CD4-positive, alpha-beta T cell treated with Interleukin-17A for 1 hour (primary cell): ENCODE data around the gene MUC2.

ENCODE experiments used
- DNase-seq: peaks from one replicate; pipeline ENCODE4 v3.0.0-alpha.2; 2020

MUC2 gene

DNA sequence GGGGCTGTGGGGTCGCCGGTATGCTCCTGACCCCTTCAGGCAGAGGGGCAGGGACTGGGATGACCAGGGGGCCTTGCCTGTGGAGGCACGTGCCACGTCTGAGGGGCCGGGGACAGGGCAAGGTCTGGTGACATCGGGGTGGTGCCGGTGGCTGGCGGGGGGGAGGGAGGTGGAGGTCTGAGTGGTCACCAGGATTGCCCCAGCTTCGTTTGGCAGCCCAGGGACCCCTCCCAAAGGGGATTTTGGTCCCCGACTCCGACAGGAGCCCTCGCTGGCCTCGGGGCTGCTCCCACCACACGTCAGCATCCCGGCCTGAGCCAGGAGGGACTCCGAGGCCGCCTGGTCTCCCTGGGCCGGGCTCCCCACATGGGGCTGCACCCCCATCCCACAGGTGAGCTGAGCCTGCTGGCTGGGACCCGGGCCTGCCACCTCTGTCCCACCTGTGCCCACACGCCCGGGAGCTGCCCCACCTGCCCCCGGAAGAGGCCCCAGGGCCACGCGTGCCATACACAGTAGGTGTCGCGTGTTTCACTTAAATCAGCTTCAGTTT lies 37.1 kb upstream of the MUC2 start:
- DNase-seq, result no peak

- no peak for DNase-seq
These were observed 36.3 kb upstream of the MUC2 start for GRCh38 chr11:1038361-1038760.

DNA sequence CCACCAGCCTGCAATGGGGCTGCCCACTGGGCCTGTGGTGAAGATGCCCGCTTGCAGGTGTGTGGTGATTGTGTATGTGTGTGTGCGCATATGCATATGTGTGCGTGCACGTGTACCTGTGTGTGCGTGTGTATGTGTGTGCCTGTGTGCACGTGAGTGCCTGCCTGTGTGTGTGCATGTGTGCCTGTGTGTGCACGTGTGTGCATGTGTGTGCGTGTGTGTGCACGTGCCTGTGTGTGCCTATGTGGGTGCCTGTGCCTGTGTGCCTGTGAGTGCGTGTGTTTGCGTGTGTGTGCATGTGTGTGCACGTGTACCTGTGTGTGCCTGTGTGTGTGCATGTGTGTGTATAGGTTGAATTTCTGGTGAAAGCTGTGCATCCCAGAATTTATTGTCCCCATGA lies 35.8 kb upstream of the MUC2 start:
- no peak for DNase-seq

- DNase-seq, result no peak
These were observed 34.9 kb upstream of the MUC2 start for GRCh38 chr11:1039481-1040427.

- DNase-seq, result no peak
These were observed 34.1 kb upstream of the MUC2 start for GRCh38 chr11:1040428-1041148.

DNA sequence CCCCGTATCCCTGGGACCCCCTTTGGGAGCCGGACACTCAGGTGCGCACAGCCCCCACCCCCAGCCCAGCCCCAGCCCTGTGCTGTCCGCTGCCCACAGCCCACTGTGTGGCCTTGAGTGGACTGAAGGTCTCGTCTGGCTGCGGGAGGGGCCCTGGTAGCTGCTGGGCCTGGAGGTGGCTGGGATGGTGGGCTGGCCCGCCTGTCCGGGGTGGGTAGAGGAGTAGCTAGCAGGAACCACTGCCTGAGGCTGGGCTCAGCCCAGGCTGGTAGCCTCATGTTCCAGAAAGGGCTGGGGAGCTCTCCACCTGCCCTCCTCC lies 33.6 kb upstream of the MUC2 start:
- no peak for DNase-seq

- no peak for DNase-seq
These were observed 33.2 kb upstream of the MUC2 start for GRCh38 chr11:1041471-1041870.

DNA sequence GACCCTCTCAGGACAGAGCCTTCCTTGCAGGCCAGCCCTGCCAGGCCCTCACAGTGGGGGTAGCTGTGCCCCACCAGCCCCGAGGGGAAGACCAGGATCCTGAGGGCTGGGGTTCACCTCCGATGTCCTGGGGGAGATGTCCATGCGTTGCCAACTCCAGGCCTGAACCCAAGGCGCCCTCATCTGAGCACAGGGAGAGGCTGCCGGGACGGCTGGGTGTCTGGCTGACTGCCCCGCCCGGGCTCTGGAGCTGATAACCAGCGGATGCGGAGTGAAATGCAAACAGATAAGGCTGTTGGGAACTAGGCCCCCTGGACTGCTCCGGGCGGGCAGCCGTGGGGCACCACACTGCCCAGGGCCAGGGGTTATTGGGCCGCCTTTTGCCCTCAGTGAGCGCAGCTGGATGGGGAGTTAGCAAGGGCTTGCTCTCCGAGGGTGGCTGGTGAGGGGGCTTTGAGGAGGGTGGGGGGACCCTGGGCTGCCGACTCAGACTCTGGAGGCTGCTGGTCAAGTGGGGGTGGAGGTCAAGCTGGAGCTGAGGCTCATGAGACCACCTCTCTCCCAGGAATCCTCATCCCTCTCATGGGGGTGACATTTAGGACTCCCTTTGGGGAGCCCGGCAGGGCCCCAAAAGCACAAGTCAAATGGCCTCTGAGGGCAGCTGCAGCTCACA lies 32.6 kb upstream of the MUC2 start:
- no peak for DNase-seq

- DNase-seq, result no peak
These were observed 31.8 kb upstream of the MUC2 start for GRCh38 chr11:1042626-1043562.

GRCh38 chr11:1043563-1044096 lies 31.0 kb upstream of the MUC2 start:
- no peak for DNase-seq

DNA sequence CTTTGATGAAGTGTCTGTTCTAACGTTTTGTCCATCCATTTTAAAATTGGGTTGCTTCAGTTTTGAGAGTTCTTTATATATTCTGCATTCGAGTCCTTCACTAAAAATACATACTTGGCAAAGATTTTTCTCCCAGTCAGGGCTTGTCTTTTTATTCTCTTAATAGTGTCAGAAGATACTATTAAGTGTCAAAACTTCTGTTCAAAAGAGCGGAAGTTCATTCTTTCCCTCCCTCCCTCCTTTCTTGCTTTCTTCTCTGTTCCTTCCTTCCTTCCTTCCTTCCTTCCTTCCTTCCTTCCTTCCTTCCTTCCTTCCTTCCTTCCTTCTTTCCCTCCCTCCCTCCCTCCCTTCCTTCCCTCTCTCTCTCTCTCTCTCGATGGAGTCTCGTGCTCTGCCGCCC lies 30.5 kb upstream of the MUC2 start:
- DNase-seq, result no peak

- no peak for DNase-seq
These were observed 27.0 kb upstream of the MUC2 start for GRCh38 chr11:1047595-1048156.

DNA sequence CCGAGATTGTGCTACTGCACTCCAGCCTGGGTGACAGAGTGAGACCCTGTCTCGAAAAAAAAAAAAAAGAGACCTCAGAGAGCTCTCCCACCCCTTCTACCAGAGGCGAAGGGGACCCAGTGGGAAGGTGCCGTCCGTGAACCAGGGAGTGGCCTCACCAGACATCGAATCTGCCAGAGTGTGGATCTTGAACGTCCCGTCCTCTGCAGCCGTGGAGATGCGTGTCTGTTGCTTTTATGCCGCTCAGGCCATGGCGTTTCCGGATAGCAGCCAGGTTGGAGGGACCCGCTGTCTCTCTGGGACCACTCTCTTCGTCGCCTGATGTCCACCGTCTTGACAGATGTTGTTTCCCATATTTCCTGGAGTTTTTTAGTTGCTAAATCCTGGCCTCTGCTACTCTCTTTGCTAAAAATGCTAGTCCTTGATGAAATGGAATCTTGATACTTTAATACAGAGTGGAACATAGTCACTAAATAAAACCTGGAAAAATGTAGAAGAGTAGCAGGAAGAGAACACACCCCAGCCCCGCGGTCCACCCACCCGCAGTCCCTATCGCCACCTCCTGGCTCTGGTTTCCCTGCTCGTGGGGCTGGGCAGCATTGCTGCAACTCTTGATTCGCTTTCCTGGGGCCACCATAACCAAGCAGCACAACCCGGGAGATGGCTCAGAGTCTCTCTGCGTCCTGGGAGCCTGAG lies 26.2 kb upstream of the MUC2 start:
- no peak for DNase-seq

GRCh38 chr11:1049071-1049405 lies 25.6 kb upstream of the MUC2 start:
- DNase-seq, result no peak

GRCh38 chr11:1049431-1049891 lies 25.2 kb upstream of the MUC2 start:
- DNase-seq, result no peak

GRCh38 chr11:1049911-1050580 lies 24.6 kb upstream of the MUC2 start:
- DNase-seq, result no peak

DNA sequence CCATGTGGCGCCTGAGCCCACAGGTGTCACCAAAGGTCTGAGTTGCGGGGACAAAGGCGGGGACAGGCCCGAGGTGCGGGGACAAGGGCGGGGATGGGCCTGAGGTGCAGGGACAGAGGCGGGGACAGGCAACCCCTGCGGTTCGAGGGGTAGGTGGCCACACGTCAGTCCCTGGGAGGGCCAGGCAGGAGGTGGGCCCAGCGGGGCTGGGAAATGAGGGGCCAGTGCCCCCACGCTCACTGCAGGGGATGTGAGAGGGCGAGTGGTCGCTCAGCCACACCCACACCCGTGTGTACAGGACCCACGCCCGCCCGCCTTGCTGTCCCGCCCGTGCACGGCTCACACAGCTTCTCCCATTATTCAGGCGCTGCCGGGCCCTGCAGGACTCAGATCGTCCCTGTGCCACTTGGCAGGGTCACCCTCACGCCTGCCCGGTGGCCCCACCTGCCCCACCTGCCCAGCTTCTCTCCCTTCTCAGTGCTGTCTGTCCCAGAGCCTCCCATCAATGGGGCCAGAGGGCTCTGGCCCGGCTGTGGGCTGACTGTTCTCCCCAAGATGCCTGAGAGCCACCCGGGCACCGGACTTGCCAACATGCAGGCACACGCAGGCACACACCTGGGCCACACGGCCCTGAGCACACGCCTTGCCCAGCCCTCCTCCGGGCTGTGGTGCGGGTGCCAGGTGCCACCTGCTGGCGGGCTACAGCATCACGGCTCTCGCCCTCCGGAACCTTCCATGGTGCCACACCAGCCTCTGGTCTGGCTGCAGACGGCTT lies 23.9 kb upstream of the MUC2 start:
- peak; percentile 77 for DNase-seq

- DNase-seq, result no peak
These were observed 23.1 kb upstream of the MUC2 start for GRCh38 chr11:1051356-1052132.
